H1 (cell line): ENCODE results near the gene GIT1. TPM values are rescaled to one million over a fixed set of nuclear protein-coding genes. Genes with fewer than 3 reads are reported as not detected.

Experiments
- CTCF ChIA-PET: fragments of 300-600 bp; sonication (Branson Sonifier 250); formaldehyde crosslinking; loops from one replicate; lab custom pipeline; 2021; ENCODE audit not compliant: partially characterized antibody; lab: Charles Lee
- POLR2A ChIA-PET: fragments of 300-600 bp; sonication (Branson Sonifier 250); formaldehyde crosslinking; loops from one replicate; lab custom pipeline; 2021; ENCODE audit warnings: inconsistent platforms; ENCODE audit not compliant: partially characterized antibody; lab: Charles Lee
- DNase-seq, 2 experiments: peaks; one replicate each; pipeline versions ENCODE4 v3.0.0 to v3.0.0-alpha.2; 2010 to 2022; ENCODE audit warnings: low spot score in 2 of 2, low read depth in 1 of 2, mixed read lengths in 1 of 2
- FAIRE-seq: peaks from 2 replicates; lab custom pipeline; 2011; peaks lifted over from hg19 to GRCh38; lab: Jason Lieb, UNC
- H2AFZ ChIP-seq: 2 replicates; pipeline ENCODE4 v1.8.1; 2012; ENCODE audit warnings: low read length, inconsistent platforms
- H2AK5ac ChIP-seq: 2 replicates; pipeline ENCODE4 v1.6.1; 2013; ENCODE audit warnings: low read depth, low read length
- H2BK120ac ChIP-seq: replicated peaks from 2 replicates; pipeline ENCODE3; 2013; ENCODE audit warnings: low read depth, low read length, inconsistent platforms
- H2BK12ac ChIP-seq: 2 replicates; pipeline ENCODE4 v1.6.1; 2013; ENCODE audit warnings: low read depth, low read length
- H2BK15ac ChIP-seq: 2 replicates; pipeline ENCODE4 v1.6.1; 2013; ENCODE audit warnings: low read length
- H2BK20ac ChIP-seq: 2 replicates; pipeline ENCODE4 v1.6.1; 2013; ENCODE audit warnings: low read length
- H2BK5ac ChIP-seq: 2 replicates; pipeline ENCODE4 v1.6.1; 2013; ENCODE audit warnings: low read depth, low read length
- H3K14ac ChIP-seq: 2 replicates; pipeline ENCODE4 v1.6.1; 2013; ENCODE audit warnings: inconsistent platforms; ENCODE audit not compliant: insufficient read length
- H3K18ac ChIP-seq: 2 replicates; pipeline ENCODE4 v1.6.1; 2013; ENCODE audit warnings: low read length; ENCODE audit errors: extremely low read depth
- H3K23ac ChIP-seq: 2 replicates; pipeline ENCODE4 v1.6.1; 2013; ENCODE audit warnings: inconsistent platforms; ENCODE audit not compliant: insufficient read length
- H3K23me2 ChIP-seq: 2 replicates; pipeline ENCODE4 v1.6.1; 2013; ENCODE audit warnings: low read depth, low read length
- H3K27ac ChIP-seq: 2 replicates; pipeline ENCODE4 v1.6.1; 2011; ENCODE audit warnings: low read depth, low read length, inconsistent platforms
- H3K27me3 ChIP-seq, 4 experiments: replicated peaks in 1 of 4; 1 replicate in 1 of 4; 2 replicates in 3 of 4; pipeline versions ENCODE4 v1.6.1 to v1.8.1; 2011 to 2013; ENCODE audit warnings: low read length in 3 of 4, mild to moderate bottlenecking in 3 of 4, inconsistent platforms in 2 of 4, mixed read lengths in 2 of 4, moderate library complexity in 1 of 4; ENCODE audit not compliant: control insufficient read depth in 3 of 4, insufficient read depth in 3 of 4; ENCODE audit errors: extremely low read depth in 1 of 4
- H3K36me3 ChIP-seq, 4 experiments: 2 replicates each; pipeline versions ENCODE4 v1.6.1 to v1.8.1; 2011 to 2013; ENCODE audit warnings: mild to moderate bottlenecking in 4 of 4, low read length in 3 of 4, moderate library complexity in 2 of 4, control low read depth in 1 of 4, inconsistent platforms in 1 of 4; ENCODE audit not compliant: insufficient read depth in 4 of 4, control insufficient read depth in 2 of 4
- H3K4ac ChIP-seq: replicated peaks from 2 replicates; pipeline ENCODE3; 2013; ENCODE audit warnings: low read length, low read depth, mixed read lengths, inconsistent platforms; ENCODE audit not compliant: insufficient read length
- H3K4me1 ChIP-seq, 4 experiments: replicated peaks in 1 of 4; 1 replicate in 1 of 4; 2 replicates in 3 of 4; pipeline versions ENCODE4 v1.6.1 to v1.8.1; 2011 to 2013; ENCODE audit warnings: low read length in 3 of 4, inconsistent platforms in 2 of 4, mixed read lengths in 1 of 4; ENCODE audit not compliant: insufficient read depth in 4 of 4, control insufficient read depth in 3 of 4
- H3K4me2 ChIP-seq, 2 experiments: 2 replicates each; pipeline versions ENCODE4 v1.6.1 to v1.8.1; 2011 to 2013; ENCODE audit warnings: low read depth in 2 of 2, low read length in 2 of 2, control low read depth in 1 of 2, inconsistent platforms in 1 of 2, mild to moderate bottlenecking in 1 of 2; ENCODE audit not compliant: insufficient read depth in 1 of 2
- H3K4me3 ChIP-seq, 4 experiments: fragments of 200-600, 300-600 bp in 1 of 4; sonication (generic), shearing (Covaris generic), sonication (Bioruptor Twin) in 1 of 4; 2 replicates each; pipeline versions ENCODE4 v1.5.1 to v1.8.1; 2011 to 2016; ENCODE audit warnings: low read length in 4 of 4, low read depth in 3 of 4, control low read depth in 2 of 4, inconsistent platforms in 2 of 4, mild to moderate bottlenecking in 2 of 4, mixed read lengths in 1 of 4, moderate library complexity in 1 of 4; ENCODE audit not compliant: insufficient read depth in 2 of 4; ENCODE audit errors: extremely low read depth in 1 of 4
- H3K56ac ChIP-seq: replicated peaks from 2 replicates; pipeline ENCODE3; 2013; ENCODE audit warnings: low read depth, mild to moderate bottlenecking, mixed read lengths, low read length, inconsistent platforms; ENCODE audit not compliant: insufficient read length
- H3K79me1 ChIP-seq: 2 replicates; pipeline ENCODE4 v1.6.1; 2013; ENCODE audit warnings: low read depth, low read length, control low read depth
- H3K79me2 ChIP-seq, 2 experiments: 2 replicates each; pipeline versions ENCODE4 v1.6.1 to v1.8.1; 2012 to 2013; ENCODE audit warnings: low read length in 2 of 2, mild to moderate bottlenecking in 2 of 2, inconsistent platforms in 1 of 2; ENCODE audit not compliant: insufficient read depth in 2 of 2, control insufficient read depth in 1 of 2
- H3K9ac ChIP-seq, 4 experiments: replicated peaks in 1 of 4; 1 replicate in 1 of 4; 2 replicates in 3 of 4; pipeline versions ENCODE4 v1.6.1 to v1.8.1; 2011 to 2013; ENCODE audit warnings: low read depth in 3 of 4, low read length in 3 of 4, control low read depth in 2 of 4, mild to moderate bottlenecking in 2 of 4, moderate library complexity in 2 of 4, inconsistent platforms in 1 of 4; ENCODE audit errors: extremely low read depth in 1 of 4
- H3K9me3 ChIP-seq, 2 experiments: 2 replicates each; pipeline versions ENCODE4 v1.6.1 to v1.8.1; 2012 to 2013; ENCODE audit warnings: mild to moderate bottlenecking in 2 of 2, moderate library complexity in 2 of 2, control low read depth in 1 of 2, inconsistent platforms in 1 of 2, low read depth in 1 of 2, low read length in 1 of 2, mixed read lengths in 1 of 2; ENCODE audit not compliant: insufficient read depth in 2 of 2
- H4K20me1 ChIP-seq, 2 experiments: replicated peaks in 1 of 2; 2 replicates each; pipeline versions ENCODE3 to v1.8.1; 2011 to 2013; ENCODE audit warnings: inconsistent platforms in 2 of 2, low read length in 2 of 2, mild to moderate bottlenecking in 1 of 2; ENCODE audit not compliant: insufficient read depth in 2 of 2, control insufficient read depth in 1 of 2
- H4K5ac ChIP-seq: 2 replicates; pipeline ENCODE4 v1.6.1; 2013; ENCODE audit warnings: low read length, low read depth, mixed read lengths, inconsistent platforms; ENCODE audit not compliant: insufficient read length
- H4K8ac ChIP-seq: 2 replicates; pipeline ENCODE4 v1.8.0; 2013; ENCODE audit warnings: mild to moderate bottlenecking, moderate library complexity, low read length, inconsistent platforms; ENCODE audit not compliant: insufficient read depth; ENCODE audit errors: extremely low read depth
- H4K91ac ChIP-seq: replicated peaks from 2 replicates; pipeline ENCODE3; 2013; ENCODE audit warnings: low read length, mixed read lengths, inconsistent platforms; ENCODE audit not compliant: insufficient read length
- CEBPB ChIP-seq: IDR thresholded peaks from 2 replicates; pipeline ENCODE4 v1.6.1; 2012; ENCODE audit warnings: low read depth, low read length
- CHD1 ChIP-seq: IDR thresholded peaks from 2 replicates; pipeline ENCODE4 v1.6.1; 2012; ENCODE audit warnings: low read depth, low read length, improper control_type of control experiment
- CHD2 ChIP-seq: IDR thresholded peaks from 2 replicates; pipeline ENCODE4 v1.6.1; 2012; ENCODE audit warnings: low read length, improper control_type of control experiment
- EGR1 ChIP-seq: IDR thresholded peaks from 2 replicates; pipeline ENCODE4 v1.6.1; 2011; ENCODE audit warnings: low read depth, low read length, borderline replicate concordance
- EZH2 ChIP-seq: fragments of 200-600 bp; sonication (generic); IDR thresholded peaks from 2 replicates; pipeline ENCODE4 v1.7.1; 2012; ENCODE audit warnings: low read depth, mild to moderate bottlenecking, moderate library complexity, low read length, inconsistent platforms; ENCODE audit not compliant: severe bottlenecking
- MAFK ChIP-seq: IDR thresholded peaks from 2 replicates; pipeline ENCODE4 v1.6.1; 2012; ENCODE audit warnings: low read depth, mild to moderate bottlenecking, improper control_type of control experiment, low read length
- PHF8 ChIP-seq: fragments of 200-600 bp; sonication (generic); conservative IDR thresholded peaks from 2 replicates; pipeline ENCODE4 v1.7.1; 2012; ENCODE audit warnings: low read depth, mild to moderate bottlenecking, inconsistent platforms, low read length, moderate library complexity
- POLR2A ChIP-seq, 2 experiments: IDR thresholded peaks; 1 replicate in 1 of 2; 2 replicates in 1 of 2; pipeline ENCODE4 v1.6.1; 2011; ENCODE audit warnings: low read depth in 2 of 2, low read length in 2 of 2, mild to moderate bottlenecking in 2 of 2; ENCODE audit errors: control extremely low read depth in 1 of 2
- POLR2AphosphoS5 ChIP-seq: IDR thresholded peaks from 2 replicates; pipeline ENCODE4 v1.6.1; 2011; ENCODE audit warnings: low read depth, low read length
- POU5F1 ChIP-seq: IDR thresholded peaks from 2 replicates; pipeline ENCODE4 v1.6.1; 2011; ENCODE audit warnings: low read depth, mild to moderate bottlenecking, low read length, moderate library complexity
- SAP30 ChIP-seq: fragments of 300-600 bp; sonication (generic); IDR thresholded peaks from 2 replicates; pipeline ENCODE4 v1.7.1; 2012; ENCODE audit warnings: low read length, moderate library complexity, mild to moderate bottlenecking, inconsistent platforms; ENCODE audit not compliant: insufficient read depth, insufficient replicate concordance
- SP1 ChIP-seq: IDR thresholded peaks from 2 replicates; pipeline ENCODE4 v1.6.1; 2011; ENCODE audit warnings: low read depth, low read length
- SP2 ChIP-seq: IDR thresholded peaks from 2 replicates; pipeline ENCODE4 v1.6.1; 2012; ENCODE audit warnings: mild to moderate bottlenecking, low read length, inconsistent platforms
- ZNF274 ChIP-seq: IDR thresholded peaks from 2 replicates; pipeline ENCODE4 v1.7.0; 2012; ENCODE audit warnings: low read length, borderline replicate concordance; ENCODE audit errors: extremely low read depth
- WGBS, 2 experiments: shearing (Covaris generic) in 1 of 2; methylation state at CpG; one replicate each; pipeline versions ENCODE4 v1.1.6 to v1.1.7; 2013 to 2015; ENCODE audit warnings: low lambda C conversion rate in 2 of 2, mixed read lengths in 2 of 2, inconsistent platforms in 1 of 2, low coverage in 1 of 2, missing lambda C conversion rate in 1 of 2; ENCODE audit not compliant: insufficient replicate concordance in 2 of 2, insufficient coverage in 1 of 2, insufficient read length in 1 of 2; ENCODE audit errors: extremely low coverage in 1 of 2, missing lambda C conversion rate in 1 of 2; 5-methylcytosine and 5-hydroxymethylcytosine counted together
- polyA plus RNA-seq, 7 experiments: library from polyadenylated mRNA; depleted of rRNA in 3 of 7; stranded (reverse) in 5 of 7; unstranded in 2 of 7; fragments of >200 nt in 5 of 7; fragments of 200-250 nt in 2 of 7; gene quantifications; 1 replicate in 5 of 7; 2 replicates in 1 of 7; 4 replicates in 1 of 7; pipeline versions ENCODE4 v1.2.1 to v1.2.3, GENCODE V29; 2011 to 2013; ENCODE audit warnings: missing spikeins in 2 of 7, mixed read lengths in 2 of 7
- total RNA-seq: library from RNA; stranded (reverse); fragmentation: NEBNext Ultra II Directional; extraction: Animal tissue kit (Norgen Biotek cat#: 25700); gene quantifications from 2 replicates; pipeline ENCODE4 v1.2.1, GENCODE V29; 2021

The GIT1 gene
- total and polyA plus RNA-seq, 2 of the 8 experiments (the other 6 are each of a cell fraction or from before 2014, with no cell fraction given): 62.4 to 63.0 TPM

DNA sequence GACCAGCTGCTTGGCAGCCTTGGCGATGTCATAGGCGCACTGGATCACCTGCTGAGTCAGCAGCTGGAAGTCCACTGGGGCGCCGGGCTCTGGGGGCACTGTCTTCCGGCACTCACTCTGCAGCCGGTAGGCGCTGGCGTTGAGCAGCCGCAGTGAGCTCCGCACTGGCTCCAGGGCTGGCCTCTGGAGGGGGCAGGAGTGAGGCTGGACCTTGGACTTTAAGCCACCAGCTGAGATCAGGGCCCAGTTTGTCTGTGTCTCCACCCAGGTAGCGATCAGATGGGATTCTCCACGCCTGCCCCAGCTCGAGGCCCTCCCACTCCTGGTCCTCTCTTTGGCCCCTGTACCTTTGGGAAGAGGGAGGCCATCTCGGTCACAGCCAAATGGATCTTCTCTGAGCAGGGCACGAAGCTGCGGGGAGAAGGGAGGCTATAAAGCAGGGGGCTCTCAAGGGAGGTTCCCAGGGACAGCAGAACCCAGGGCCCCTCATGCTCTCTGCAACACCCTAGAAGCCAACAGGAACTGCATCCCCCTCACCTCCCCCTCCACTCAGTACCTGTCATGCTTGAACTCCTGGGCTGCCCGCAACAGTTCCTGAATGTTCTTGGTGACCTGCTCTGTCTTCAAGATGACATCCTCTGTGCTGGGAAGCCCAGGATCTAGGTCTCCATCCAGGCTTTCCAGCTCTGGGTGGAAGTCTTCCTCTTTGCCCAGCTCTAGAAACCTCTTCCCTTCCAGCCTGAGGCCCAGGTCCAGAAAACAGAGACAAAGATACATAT, 14.5 kb downstream of the GIT1 start:
- no peak for DNase-seq
- Histone ChIP-seq H3K4me2 (no peak overlapping the region), H3K18ac (no peak overlapping the region), H3K4me1 (no peaks in the 10 kb centered on the region), H2AFZ (no peak overlapping the region), H3K14ac (no peak overlapping the region), H3K4ac (no peak overlapping the region), H3K23ac (no peak overlapping the region), H4K20me1 (peaks cover 1 to 4% of the 10 kb centered on the region in 2 experiments), H4K5ac (no peak overlapping the region), H2BK15ac (no peak overlapping the region), H3K23me2 (no peaks in the 10 kb centered on the region; the same call in 1 of the 2 replicates), H2BK120ac (no peak overlapping the region), H3K79me2 (no peaks in the 10 kb centered on the region), H3K27me3 (peaks cover 0 to 11% (median 3%) of the 10 kb centered on the region in 4 experiments; a peak in 2 of 7 replicates), H4K91ac (no peak overlapping the region), H2BK5ac (no peak overlapping the region), H3K4me3 (no peak overlapping the region), H2BK12ac (no peak overlapping the region), H4K8ac (no peak overlapping the region), H3K9ac (no peak overlapping the region; a peak in 1 of 7 replicates), H3K9me3 (no peaks in the 10 kb centered on the region), H3K79me1 (no peaks in the 10 kb centered on the region), H3K27ac (no peak overlapping the region), H3K36me3 (peaks cover 9 to 30% (median 15%) of the 10 kb centered on the region in 4 experiments; a peak in 6 of 8 replicates), H3K56ac (no peak overlapping the region), H2AK5ac (no peak overlapping the region), H2BK20ac (no peak overlapping the region)
- POLR2A ChIA-PET: interaction anchor here (0.6 to 2.8 kb wide), 8 partner anchors 8 to 933 kb away, joined by 3 to 12 read pairs (median 4); partner anchors contain the start of genes ABHD15 and ANKRD13B
- CTCF ChIA-PET: interaction anchor here (1.1 to 15.3 kb wide), 7 partner anchors 9 to 204 kb away, joined by 3 to 193 read pairs (median 10); partner anchors contain the start of genes ANKRD13B and CORO6
- no peak for FAIRE-seq
- TF ChIP-seq PHF8 (no peak), POLR2AphosphoS5 (no peak), CHD1 (no peak), POLR2A (IDR thresholded peaks at IDR 0.05; ENCODE audit: control extremely low read depth in 1 of 2, low read depth in 2 of 2, low read length in 2 of 2) (no peak), CEBPB (no peak), SP2 (no peak), EZH2 (no peak), CHD2 (no peak), ZNF274 (no peak), POU5F1 (no peak), EGR1 (no peak), SAP30 (no peak), SP1 (no peak), MAFK (no peak)
- 82% methylated on average over 17 of the region's 17 CpGs; no CpG with 5 or more reads in 1 of the 2 experiments for WGBS, 2 experiments
